C4-2B (cell line): ENCODE measurements around the gene TM9SF4.

Experiments
- CTCF ChIP-seq: fragments of 450-650 bp; conservative IDR thresholded peaks from 2 replicates; pipeline ENCODE4 v1.5.1; 2017; ENCODE audit warnings: mild to moderate bottlenecking
- ZFX ChIP-seq: fragments of 450-650 bp; IDR thresholded peaks from 2 replicates; pipeline ENCODE4 v1.6.1; 2017

GRCh38 chr20:32189123-32189410 lies 79.6 kb downstream of the TM9SF4 start:
- TF ChIP-seq CTCF: no peak
- no peak for TF ChIP-seq ZFX
